Measurements from ENCODE around the gene ACAA1.

The ACAA1 gene

GRCh38 chr3:38110314-38111050 lies 26.4 kb downstream of the ACAA1 start:
- no peak overlapping the region for H3K4me3 ChIP-seq (ENCODE audit: low read length)
- no peak overlapping the region for H3K9ac ChIP-seq (ENCODE audit: low read length)
- H3K27ac ChIP-seq (ENCODE audit: low read depth, low read length), result no peak overlapping the region
- H3K27me3 ChIP-seq (ENCODE audit: control insufficient read depth, insufficient read depth, low read length), result no peaks in the 10 kb centered on the region
- H3K4me1 ChIP-seq (ENCODE audit: control insufficient read depth, insufficient read depth, low read length), result no peaks in the 10 kb centered on the region
- no peaks in the 10 kb centered on the region for H3K36me3 ChIP-seq (ENCODE audit: control insufficient read depth, insufficient read depth, low read length)

- Histone ChIP-seq H3K36me3 (ENCODE audit: control insufficient read depth, insufficient read depth, low read length) (no peaks in the 10 kb centered on the region), H3K27me3 (ENCODE audit: control insufficient read depth, insufficient read depth, low read length) (no peaks in the 10 kb centered on the region), H3K27ac (ENCODE audit: low read depth, low read length) (no peak overlapping the region), H3K4me3 (ENCODE audit: low read length) (no peak overlapping the region), H3K9ac (ENCODE audit: low read length) (no peak overlapping the region), H3K4me1 (ENCODE audit: control insufficient read depth, insufficient read depth, low read length) (no peaks in the 10 kb centered on the region)
Observed at GRCh38 chr3:38109580-38110313, 27.2 kb downstream of the ACAA1 start.

GRCh38 chr3:38108649-38109579 lies 28.0 kb downstream of the ACAA1 start:
- H3K27ac ChIP-seq (ENCODE audit: low read depth, low read length), result no peak overlapping the region
- no peak overlapping the region for H3K9ac ChIP-seq (ENCODE audit: low read length)
- no peaks in the 10 kb centered on the region for H3K27me3 ChIP-seq (ENCODE audit: control insufficient read depth, insufficient read depth, low read length)
- no peaks in the 10 kb centered on the region for H3K36me3 ChIP-seq (ENCODE audit: control insufficient read depth, insufficient read depth, low read length)
- H3K4me3 ChIP-seq (ENCODE audit: low read length), result no peak overlapping the region
- H3K4me1 ChIP-seq (ENCODE audit: control insufficient read depth, insufficient read depth, low read length), result no peaks in the 10 kb centered on the region

GRCh38 chr3:38107911-38108648 lies 28.8 kb downstream of the ACAA1 start:
- no peak overlapping the region for H3K9ac ChIP-seq (ENCODE audit: low read length)
- H3K27ac ChIP-seq (ENCODE audit: low read depth, low read length), result no peak overlapping the region
- no peaks in the 10 kb centered on the region for H3K27me3 ChIP-seq (ENCODE audit: control insufficient read depth, insufficient read depth, low read length)
- H3K4me3 ChIP-seq (ENCODE audit: low read length), result no peak overlapping the region
- H3K36me3 ChIP-seq (ENCODE audit: control insufficient read depth, insufficient read depth, low read length), result no peaks in the 10 kb centered on the region
- H3K4me1 ChIP-seq (ENCODE audit: control insufficient read depth, insufficient read depth, low read length), result no peaks in the 10 kb centered on the region

GRCh38 chr3:38105525-38105924 lies 31.4 kb downstream of the ACAA1 start:
- Histone ChIP-seq H3K9ac (ENCODE audit: low read length) (no peak overlapping the region), H3K36me3 (ENCODE audit: control insufficient read depth, insufficient read depth, low read length) (no peaks in the 10 kb centered on the region), H3K27me3 (ENCODE audit: control insufficient read depth, insufficient read depth, low read length) (no peaks in the 10 kb centered on the region), H3K4me1 (ENCODE audit: control insufficient read depth, insufficient read depth, low read length) (no peaks in the 10 kb centered on the region), H3K4me3 (ENCODE audit: low read length) (no peak overlapping the region), H3K27ac (ENCODE audit: low read depth, low read length) (no peak overlapping the region)

- no peaks in the 10 kb centered on the region for H3K36me3 ChIP-seq (ENCODE audit: control insufficient read depth, insufficient read depth, low read length)
- H3K4me3 ChIP-seq (ENCODE audit: low read length), result no peak overlapping the region
- H3K27ac ChIP-seq (ENCODE audit: low read depth, low read length), result no peak overlapping the region
- no peak overlapping the region for H3K9ac ChIP-seq (ENCODE audit: low read length)
- no peaks in the 10 kb centered on the region for H3K27me3 ChIP-seq (ENCODE audit: control insufficient read depth, insufficient read depth, low read length)
- no peaks in the 10 kb centered on the region for H3K4me1 ChIP-seq (ENCODE audit: control insufficient read depth, insufficient read depth, low read length)
Observed at GRCh38 chr3:38102444-38102814, 34.5 kb downstream of the ACAA1 start.

GRCh38 chr3:38101811-38102443 lies 35.0 kb downstream of the ACAA1 start:
- Histone ChIP-seq H3K27ac (ENCODE audit: low read depth, low read length) (no peak overlapping the region), H3K4me3 (ENCODE audit: low read length) (no peak overlapping the region), H3K27me3 (ENCODE audit: control insufficient read depth, insufficient read depth, low read length) (no peaks in the 10 kb centered on the region), H3K9ac (ENCODE audit: low read length) (no peak overlapping the region), H3K4me1 (ENCODE audit: control insufficient read depth, insufficient read depth, low read length) (no peaks in the 10 kb centered on the region), H3K36me3 (ENCODE audit: control insufficient read depth, insufficient read depth, low read length) (no peaks in the 10 kb centered on the region)

GRCh38 chr3:38100498-38100897 lies 36.4 kb downstream of the ACAA1 start:
- H3K4me1 ChIP-seq (ENCODE audit: control insufficient read depth, insufficient read depth, low read length), result no peaks in the 10 kb centered on the region
- no peak overlapping the region for H3K9ac ChIP-seq (ENCODE audit: low read length)
- H3K27me3 ChIP-seq (ENCODE audit: control insufficient read depth, insufficient read depth, low read length), result no peaks in the 10 kb centered on the region
- no peak overlapping the region for H3K4me3 ChIP-seq (ENCODE audit: low read length)
- H3K36me3 ChIP-seq (ENCODE audit: control insufficient read depth, insufficient read depth, low read length), result no peaks in the 10 kb centered on the region
- no peak overlapping the region for H3K27ac ChIP-seq (ENCODE audit: low read depth, low read length)

- Histone ChIP-seq H3K36me3 (ENCODE audit: control insufficient read depth, insufficient read depth, low read length) (no peaks in the 10 kb centered on the region), H3K27ac (ENCODE audit: low read depth, low read length) (no peak overlapping the region), H3K4me1 (ENCODE audit: control insufficient read depth, insufficient read depth, low read length) (no peaks in the 10 kb centered on the region), H3K27me3 (ENCODE audit: control insufficient read depth, insufficient read depth, low read length) (no peaks in the 10 kb centered on the region), H3K4me3 (ENCODE audit: low read length) (no peak overlapping the region), H3K9ac (ENCODE audit: low read length) (no peak overlapping the region)
Observed at GRCh38 chr3:38099518-38099917, 37.4 kb downstream of the ACAA1 start.

GRCh38 chr3:38098376-38098723 lies 38.6 kb downstream of the ACAA1 start:
- H3K27me3 ChIP-seq (ENCODE audit: control insufficient read depth, insufficient read depth, low read length), result no peaks in the 10 kb centered on the region
- H3K4me3 ChIP-seq (ENCODE audit: low read length), result no peak overlapping the region
- no peak overlapping the region for H3K27ac ChIP-seq (ENCODE audit: low read depth, low read length)
- H3K4me1 ChIP-seq (ENCODE audit: control insufficient read depth, insufficient read depth, low read length), result no peaks in the 10 kb centered on the region
- H3K9ac ChIP-seq (ENCODE audit: low read length), result no peak overlapping the region
- H3K36me3 ChIP-seq (ENCODE audit: control insufficient read depth, insufficient read depth, low read length), result no peaks in the 10 kb centered on the region

- Histone ChIP-seq H3K36me3 (ENCODE audit: control insufficient read depth, insufficient read depth, low read length) (no peaks in the 10 kb centered on the region), H3K27me3 (ENCODE audit: control insufficient read depth, insufficient read depth, low read length) (no peaks in the 10 kb centered on the region), H3K9ac (ENCODE audit: low read length) (no peak overlapping the region)
Observed at GRCh38 chr3:38097446-38098375, 39.2 kb downstream of the ACAA1 start.

More at GRCh38 chr3:38097446-38098375, 39.2 kb downstream of the ACAA1 start:
- Histone ChIP-seq H3K4me1 (ENCODE audit: control insufficient read depth, insufficient read depth, low read length) (no peaks in the 10 kb centered on the region), H3K4me3 (ENCODE audit: low read length) (no peak overlapping the region), H3K27ac (ENCODE audit: low read depth, low read length) (no peak overlapping the region)

Data from rectal smooth muscle tissue (tissue), 1 donor.